HepG2 (cell line): Measurements from ENCODE around the gene MPV17L2. TPM values are rescaled to one million over a fixed set of nuclear protein-coding genes. Genes with fewer than 3 reads are reported as not detected.
A peak's percentile ranks its signal among the peaks of the same experiment; 100 is the strongest.

Source experiments
- DMAP1 ChIP-seq: IDR thresholded peaks from 2 replicates; pipeline ENCODE4 v1.6.1; 2016
- GABPB1 ChIP-seq: IDR thresholded peaks from 2 replicates; pipeline ENCODE4 v1.6.1; 2016; ENCODE audit warnings: mild to moderate bottlenecking, missing genetic modification reagents, moderate library complexity, missing compliant biosample characterization
- GTF2F1 ChIP-seq: fragments of 150-350 bp; IDR thresholded peaks from 2 replicates; pipeline ENCODE4 v1.6.1; 2014; ENCODE audit warnings: low read length
- ISX ChIP-seq: sonication (generic); formaldehyde crosslinking; conservative IDR thresholded peaks from 2 replicates; pipeline ENCODE4 v1.5.0; 2020; ENCODE audit warnings: missing genetic modification reagents
- MED1 ChIP-seq: sonication (generic); formaldehyde crosslinking; IDR thresholded peaks from 2 replicates; pipeline ENCODE4 v1.4.0; 2020; ENCODE audit warnings: missing genetic modification reagents
- MLXIP ChIP-seq: sonication (generic); formaldehyde crosslinking; IDR thresholded peaks from 2 replicates; pipeline ENCODE4 v1.9.0; 2021; ENCODE audit warnings: missing genetic modification reagents, borderline replicate concordance
- POLR2G ChIP-seq: fragments of 200-400 bp; formaldehyde crosslinking; IDR thresholded peaks from 2 replicates; pipeline ENCODE4 v1.6.1; 2018; ENCODE audit warnings: mild to moderate bottlenecking, low read depth, low read length, moderate library complexity
- RBM22 ChIP-seq: fragments of 200-400 bp; formaldehyde crosslinking; optimal IDR thresholded peaks from 2 replicates; pipeline ENCODE3; 2017; ENCODE audit warnings: mild to moderate bottlenecking, low read length, moderate library complexity
- SATB2 ChIP-seq: sonication (generic); formaldehyde crosslinking; IDR thresholded peaks from 2 replicates; pipeline ENCODE4 v1.5.0; 2020; ENCODE audit warnings: missing genetic modification reagents
- SOX6 ChIP-seq, 2 experiments: fragments of 450-650 bp in 1 of 2; sonication (generic) in 1 of 2; formaldehyde crosslinking in 1 of 2; IDR thresholded peaks; 2 replicates each; pipeline versions ENCODE4 v1.4.0 to v1.6.1; 2017 to 2020; ENCODE audit warnings: antibody characterized with exemption in 1 of 2, mild to moderate bottlenecking in 1 of 2, missing genetic modification reagents in 1 of 2
- SP1 ChIP-seq, 2 experiments: fragments of 450-650 bp in 1 of 2; sonication (generic) in 1 of 2; formaldehyde crosslinking in 1 of 2; IDR thresholded peaks; 2 replicates each; pipeline versions ENCODE4 v1.4.0 to v1.6.1; 2016 to 2020; ENCODE audit warnings: missing genetic modification reagents in 1 of 2
- STAT5B ChIP-seq: sonication (generic); formaldehyde crosslinking; IDR thresholded peaks from 2 replicates; pipeline ENCODE4 v1.4.0; 2020; ENCODE audit warnings: missing genetic modification reagents
- TARDBP ChIP-seq: sonication (generic); formaldehyde crosslinking; IDR thresholded peaks from 2 replicates; pipeline ENCODE4 v1.8.0; 2022; ENCODE audit warnings: mild to moderate bottlenecking, missing genetic modification reagents
- THAP7 ChIP-seq: sonication (generic); formaldehyde crosslinking; IDR thresholded peaks from 2 replicates; pipeline ENCODE4 v1.8.1; 2023; ENCODE audit warnings: mild to moderate bottlenecking, missing genetic modification reagents
- ZBTB25 ChIP-seq: IDR thresholded peaks from 2 replicates; pipeline ENCODE4 v1.6.1; 2018; ENCODE audit warnings: missing genetic modification reagents
- ZBTB33 ChIP-seq: sonication (generic); formaldehyde crosslinking; IDR thresholded peaks from 2 replicates; pipeline ENCODE4 v1.4.0; 2020; ENCODE audit warnings: missing genetic modification reagents
- ZFP82 ChIP-seq: sonication (generic); formaldehyde crosslinking; IDR thresholded peaks from 2 replicates; pipeline ENCODE4 v1.5.1; 2020; ENCODE audit warnings: mild to moderate bottlenecking, missing genetic modification reagents, borderline replicate concordance
- ZIK1 ChIP-seq: sonication (generic); formaldehyde crosslinking; IDR thresholded peaks from 2 replicates; pipeline ENCODE4 v1.5.0; 2020; ENCODE audit warnings: mild to moderate bottlenecking, low read depth, missing genetic modification reagents, borderline replicate concordance
- ZNF160 ChIP-seq: sonication (generic); formaldehyde crosslinking; IDR thresholded peaks from 2 replicates; pipeline ENCODE4 v1.8.0; 2022; ENCODE audit warnings: mild to moderate bottlenecking, inconsistent platforms, missing genetic modification reagents
- ZNF225 ChIP-seq: sonication (generic); formaldehyde crosslinking; IDR thresholded peaks from 2 replicates; pipeline ENCODE4 v1.4.0; 2020; ENCODE audit warnings: mild to moderate bottlenecking, missing genetic modification reagents
- ZNF44 ChIP-seq: sonication (generic); formaldehyde crosslinking; IDR thresholded peaks from 2 replicates; pipeline ENCODE4 v1.5.1; 2020; ENCODE audit warnings: mild to moderate bottlenecking, missing genetic modification reagents
- ZNF652 ChIP-seq: IDR thresholded peaks from 2 replicates; pipeline ENCODE4 v1.6.1; 2016; ENCODE audit warnings: low read depth, borderline replicate concordance
- ZNF672 ChIP-seq: sonication (generic); formaldehyde crosslinking; IDR thresholded peaks from 2 replicates; pipeline ENCODE4 v1.8.1; 2022; ENCODE audit warnings: missing genetic modification reagents
- ZSCAN30 ChIP-seq: sonication (generic); formaldehyde crosslinking; IDR thresholded peaks from 2 replicates; pipeline ENCODE4 v1.5.0; 2020; ENCODE audit warnings: mild to moderate bottlenecking, missing genetic modification reagents
- polyA plus RNA-seq, 8 experiments: library from polyadenylated mRNA; depleted of rRNA in 3 of 8; stranded (reverse) in 7 of 8; unstranded in 1 of 8; fragments of >200 nt; fragmentation: Illumina TruSeq in 4 of 8; extraction: Trizol in 4 of 8; gene quantifications; 2 replicates each; pipeline versions ENCODE4 v1.2.1 to v1.2.3, GENCODE V29; 2011 to 2016; ENCODE audit warnings: low read depth in 4 of 8, missing spikeins in 1 of 8, mixed read lengths in 1 of 8; ENCODE audit not compliant: insufficient read depth in 1 of 8
- total RNA-seq, 5 experiments: library from RNA; depleted of rRNA; stranded (reverse); fragments of >200 nt; fragmentation: Illumina TruSeq; extraction: Trizol; gene quantifications; 2 replicates each; pipeline ENCODE4 v1.2.3, GENCODE V29; 2016; ENCODE audit warnings: low read depth in 1 of 5

Gene MPV17L2
- total and polyA plus RNA-seq, 2 of the 13 experiments (the other 11 are each of a cell fraction or from before 2014, with no cell fraction given): 13.6 to 16.7 TPM

GRCh38 chr19:18233224-18233825, 40.3 kb downstream of the MPV17L2 start (continued):
- TF ChIP-seq ZIK1 (CRISPR knock-in tag) (0 out of 2 replicates have a peak, but pooled peaks have one; percentile 92), THAP7 (CRISPR knock-in tag) (peak; percentile 89), ZNF160 (peak; percentile 67; the same call in 1 of the 2 replicates), ZBTB33 (CRISPR knock-in tag) (0 out of 2 replicates have a peak, but pooled peaks have one; percentile 28), DMAP1 (CRISPR knock-in tag) (no peak), ZNF44 (CRISPR knock-in tag) (0 out of 2 replicates have a peak, but pooled peaks have one; percentile 36), STAT5B (CRISPR knock-in tag) (peak; percentile 95), POLR2G (no peak), ZBTB25 (CRISPR knock-in tag) (peak; percentile 95), SATB2 (CRISPR knock-in tag) (peak; percentile 96), SOX6 (IDR thresholded peaks at IDR 0.05) (no peak), SOX6 (CRISPR knock-in tag; IDR thresholded peaks at IDR 0.05) (no peak; the same call in 1 of the 2 replicates), GTF2F1 (no peak), ZNF225 (peak; percentile 86; the same call in 1 of the 2 replicates), RBM22 (no peak), MLXIP (CRISPR knock-in tag) (peak; percentile 91), ZSCAN30 (CRISPR knock-in tag) (peak; percentile 39; the same call in 1 of the 2 replicates), ZNF672 (CRISPR knock-in tag) (no peak), SP1 (IDR thresholded peaks at IDR 0.05) (no peak), SP1 (CRISPR knock-in tag; IDR thresholded peaks at IDR 0.05) (no peak), TARDBP (CRISPR knock-in tag) (no peak), GABPB1 (CRISPR knock-in tag) (peak; percentile 68), ZFP82 (peak; percentile 92), MED1 (CRISPR knock-in tag) (peak; percentile 71), ZNF652 (no peak), ISX (CRISPR knock-in tag) (peak; percentile 89)
